Trophoblast cell (in vitro differentiated cells and primary cell): ENCODE results near the gene LYRM7.

ENCODE experiments used
- DNase-seq, 2 donors: peaks; one replicate each; pipeline ENCODE4 v3.0.0-alpha.2; 2016
- H2AFZ ChIP-seq: 2 replicates; pipeline ENCODE4 v1.6.1; 2013; ENCODE audit warnings: low read length, moderate library complexity, mild to moderate bottlenecking; ENCODE audit not compliant: insufficient read depth, poor library complexity
- H2AK5ac ChIP-seq: 2 replicates; pipeline ENCODE4 v1.6.1; 2013; ENCODE audit warnings: mild to moderate bottlenecking, low read length
- H2BK120ac ChIP-seq: 2 replicates; pipeline ENCODE4 v1.6.1; 2013; ENCODE audit warnings: low read length, mild to moderate bottlenecking, moderate library complexity; ENCODE audit not compliant: insufficient read depth, poor library complexity
- H2BK12ac ChIP-seq: 2 replicates; pipeline ENCODE4 v1.6.1; 2013; ENCODE audit warnings: mild to moderate bottlenecking, low read length, moderate library complexity
- H2BK5ac ChIP-seq: 2 replicates; pipeline ENCODE4 v1.6.1; 2013; ENCODE audit warnings: low read length, low read depth, moderate library complexity, mild to moderate bottlenecking; ENCODE audit not compliant: poor library complexity
- H3K14ac ChIP-seq: 2 replicates; pipeline ENCODE4 v1.6.1; 2013; ENCODE audit warnings: mild to moderate bottlenecking, low read length
- H3K18ac ChIP-seq: 2 replicates; pipeline ENCODE4 v1.6.1; 2013; ENCODE audit warnings: mild to moderate bottlenecking, low read length
- H3K23ac ChIP-seq: 2 replicates; pipeline ENCODE4 v1.6.1; 2013; ENCODE audit warnings: low read length
- H3K27ac ChIP-seq: 2 replicates; pipeline ENCODE4 v1.5.1; 2013; ENCODE audit warnings: low read depth, mild to moderate bottlenecking, inconsistent platforms, low read length, moderate library complexity
- H3K27me3 ChIP-seq: 2 replicates; pipeline ENCODE4 v1.6.1; 2013; ENCODE audit warnings: inconsistent platforms, mild to moderate bottlenecking, low read length, moderate library complexity; ENCODE audit not compliant: insufficient read depth
- H3K36me3 ChIP-seq, 2 experiments: 1 replicate in 1 of 2; 2 replicates in 1 of 2; pipeline ENCODE4 v1.6.1; 2013; ENCODE audit warnings: low read length in 2 of 2, mild to moderate bottlenecking in 2 of 2, moderate library complexity in 1 of 2; ENCODE audit not compliant: insufficient read depth in 2 of 2, control insufficient read depth in 1 of 2
- H3K4ac ChIP-seq: 2 replicates; pipeline ENCODE4 v1.6.1; 2013; ENCODE audit warnings: low read depth, mild to moderate bottlenecking, low read length, moderate library complexity
- H3K4me1 ChIP-seq, 2 experiments: 1 replicate in 1 of 2; 2 replicates in 1 of 2; pipeline ENCODE4 v1.6.1; 2013; ENCODE audit warnings: low read length in 2 of 2, mild to moderate bottlenecking in 2 of 2, moderate library complexity in 1 of 2; ENCODE audit not compliant: insufficient read depth in 2 of 2, control insufficient read depth in 1 of 2
- H3K4me2 ChIP-seq: 2 replicates; pipeline ENCODE4 v1.6.1; 2013; ENCODE audit warnings: inconsistent platforms, mild to moderate bottlenecking, low read length, moderate library complexity
- H3K4me3 ChIP-seq: 2 replicates; pipeline ENCODE4 v1.5.1; 2013; ENCODE audit warnings: mild to moderate bottlenecking, low read depth, low read length, inconsistent platforms
- H3K79me1 ChIP-seq: one replicate; pipeline ENCODE4 v1.6.1; 2013; ENCODE audit warnings: low read length
- H3K79me2 ChIP-seq: 2 replicates; pipeline ENCODE4 v1.6.1; 2013; ENCODE audit warnings: low read length, mild to moderate bottlenecking; ENCODE audit not compliant: control insufficient read depth, insufficient read depth, poor library complexity
- H3K9ac ChIP-seq: 2 replicates; pipeline ENCODE4 v1.6.1; 2013; ENCODE audit warnings: mild to moderate bottlenecking, low read length
- H3K9me3 ChIP-seq: 2 replicates; pipeline ENCODE4 v1.6.1; 2013; ENCODE audit warnings: low read depth, mild to moderate bottlenecking, control low read depth, inconsistent platforms, low read length; ENCODE audit not compliant: insufficient read depth
- H4K12ac ChIP-seq: 2 replicates; pipeline ENCODE4 v1.6.1; 2013; ENCODE audit warnings: low read depth, mild to moderate bottlenecking, low read length, moderate library complexity
- H4K8ac ChIP-seq: 2 replicates; pipeline ENCODE4 v1.6.1; 2013; ENCODE audit warnings: low read depth, mild to moderate bottlenecking, low read length, moderate library complexity
- H4K91ac ChIP-seq: one replicate; pipeline ENCODE4 v1.6.1; 2013; ENCODE audit warnings: low read depth, mild to moderate bottlenecking, low read length, moderate library complexity
- WGBS: extraction: QIAGEN DNeasy Blood & Tissue Kit; methylation state at CpG from one replicate; pipeline ENCODE4 v1.1.7; 2013; ENCODE audit warnings: missing lambda C conversion rate; ENCODE audit not compliant: insufficient read length, insufficient coverage; ENCODE audit errors: extremely low coverage; 5-methylcytosine and 5-hydroxymethylcytosine counted together

LYRM7 gene

GRCh38 chr5:131230406-131230805 lies 59.7 kb downstream of the LYRM7 start:
- H2AK5ac ChIP-seq, result no peak overlapping the region
- no peak overlapping the region for H2BK5ac ChIP-seq
- no peak overlapping the region for H3K4ac ChIP-seq
- no peak overlapping the region for H4K12ac ChIP-seq
- H3K9ac ChIP-seq, result no peak overlapping the region
- no peak overlapping the region for H2BK12ac ChIP-seq
- no peak overlapping the region for H3K18ac ChIP-seq
- no peaks in the 10 kb centered on the region for H3K27me3 ChIP-seq
- no peaks in the 10 kb centered on the region for H3K36me3 ChIP-seq
- no peak overlapping the region for H4K91ac ChIP-seq
- no peak overlapping the region for H3K4me2 ChIP-seq
- H2AFZ ChIP-seq, result no peak overlapping the region
- no peaks in the 10 kb centered on the region for H3K79me1 ChIP-seq
- H2BK120ac ChIP-seq, result no peak overlapping the region
- H4K8ac ChIP-seq, result no peak overlapping the region
- no peaks in the 10 kb centered on the region for H3K9me3 ChIP-seq
- H3K23ac ChIP-seq, result no peak overlapping the region
- no peaks in the 10 kb centered on the region for H3K79me2 ChIP-seq
- no peak for DNase-seq
- no peak overlapping the region for H3K27ac ChIP-seq
- WGBS, result no CpG with 5 or more reads among the region's 5 CpGs
- H3K4me1 ChIP-seq, result no peaks in the 10 kb centered on the region
- no peak overlapping the region for H3K4me3 ChIP-seq
- no peak overlapping the region for H3K14ac ChIP-seq

GRCh38 chr5:131239686-131240085 lies 68.9 kb downstream of the LYRM7 start:
- H3K4me2 ChIP-seq, result no peak overlapping the region
- H2BK120ac ChIP-seq, result no peak overlapping the region
- no peaks in the 10 kb centered on the region for H3K9me3 ChIP-seq
- no peak overlapping the region for H2BK12ac ChIP-seq
- no peak overlapping the region for H4K8ac ChIP-seq
- H3K79me1 ChIP-seq, result no peaks in the 10 kb centered on the region
- H3K27ac ChIP-seq, result no peak overlapping the region
- H4K91ac ChIP-seq, result no peak overlapping the region
- H2AFZ ChIP-seq, result no peak overlapping the region
- no peaks in the 10 kb centered on the region for H3K27me3 ChIP-seq
- no peaks in the 10 kb centered on the region for H3K36me3 ChIP-seq
- H3K9ac ChIP-seq, result no peak overlapping the region
- WGBS, result no CpG with 5 or more reads among the region's 1 CpG
- H2BK5ac ChIP-seq, result no peak overlapping the region
- no peak overlapping the region for H2AK5ac ChIP-seq
- no peak overlapping the region for H4K12ac ChIP-seq
- no peak overlapping the region for H3K4ac ChIP-seq
- no peaks in the 10 kb centered on the region for H3K4me1 ChIP-seq
- H3K79me2 ChIP-seq, result no peaks in the 10 kb centered on the region
- H3K23ac ChIP-seq, result no peak overlapping the region
- no peak overlapping the region for H3K4me3 ChIP-seq
- DNase-seq, result no peak
- H3K14ac ChIP-seq, result no peak overlapping the region
- no peak overlapping the region for H3K18ac ChIP-seq

GRCh38 chr5:131242728-131243255 lies 72.0 kb downstream of the LYRM7 start:
- H3K4me1 ChIP-seq, result no peaks in the 10 kb centered on the region
- no peak overlapping the region for H2BK12ac ChIP-seq
- no peak overlapping the region for H4K12ac ChIP-seq
- no peak overlapping the region for H3K4ac ChIP-seq
- peaks cover 1% of the 10 kb centered on the region for H3K9me3 ChIP-seq
- H2BK120ac ChIP-seq, result no peak overlapping the region
- no peak overlapping the region for H4K91ac ChIP-seq
- no peak overlapping the region for H3K18ac ChIP-seq
- H3K23ac ChIP-seq, result no peak overlapping the region
- no peaks in the 10 kb centered on the region for H3K27me3 ChIP-seq
- H2AFZ ChIP-seq, result no peak overlapping the region
- no peak overlapping the region for H4K8ac ChIP-seq
- no peak overlapping the region for H3K4me3 ChIP-seq
- no peak overlapping the region for H3K27ac ChIP-seq
- no peak overlapping the region for H2BK5ac ChIP-seq
- H3K36me3 ChIP-seq, result no peaks in the 10 kb centered on the region
- H3K79me1 ChIP-seq, result no peaks in the 10 kb centered on the region
- H3K79me2 ChIP-seq, result no peaks in the 10 kb centered on the region
- no peak overlapping the region for H3K4me2 ChIP-seq
- H3K14ac ChIP-seq, result no peak overlapping the region
- peak in 1 of 2 donors; percentile 32 for DNase-seq
- H2AK5ac ChIP-seq, result no peak overlapping the region
- H3K9ac ChIP-seq, result no peak overlapping the region

GRCh38 chr5:131245312-131245711 lies 74.6 kb downstream of the LYRM7 start:
- no peak overlapping the region for H3K18ac ChIP-seq
- H3K36me3 ChIP-seq, result no peaks in the 10 kb centered on the region
- H3K9me3 ChIP-seq, result peaks cover 1% of the 10 kb centered on the region
- H3K27ac ChIP-seq, result no peak overlapping the region
- H4K91ac ChIP-seq, result no peak overlapping the region
- H2BK5ac ChIP-seq, result no peak overlapping the region
- H3K4me2 ChIP-seq, result no peak overlapping the region
- no peak overlapping the region for H2BK120ac ChIP-seq
- no peak overlapping the region for H4K12ac ChIP-seq
- H4K8ac ChIP-seq, result no peak overlapping the region
- no peak overlapping the region for H3K9ac ChIP-seq
- H3K23ac ChIP-seq, result no peak overlapping the region
- H3K14ac ChIP-seq, result no peak overlapping the region
- no peaks in the 10 kb centered on the region for H3K79me1 ChIP-seq
- no peak overlapping the region for H3K4ac ChIP-seq
- no peak for DNase-seq
- no peaks in the 10 kb centered on the region for H3K79me2 ChIP-seq
- no peak overlapping the region for H2BK12ac ChIP-seq
- H3K4me3 ChIP-seq, result no peak overlapping the region
- no peaks in the 10 kb centered on the region for H3K27me3 ChIP-seq
- no peaks in the 10 kb centered on the region for H3K4me1 ChIP-seq
- no peak overlapping the region for H2AK5ac ChIP-seq
- no peak overlapping the region for H2AFZ ChIP-seq
